Measurements from ENCODE around the gene CYP4F11.
"Not testable (repeated sequence)": the region's sequence is repeated elsewhere in the genome, so short reads cannot be mapped to it uniquely, and the experiment has no call there.

CYP4F11 gene, protein sequence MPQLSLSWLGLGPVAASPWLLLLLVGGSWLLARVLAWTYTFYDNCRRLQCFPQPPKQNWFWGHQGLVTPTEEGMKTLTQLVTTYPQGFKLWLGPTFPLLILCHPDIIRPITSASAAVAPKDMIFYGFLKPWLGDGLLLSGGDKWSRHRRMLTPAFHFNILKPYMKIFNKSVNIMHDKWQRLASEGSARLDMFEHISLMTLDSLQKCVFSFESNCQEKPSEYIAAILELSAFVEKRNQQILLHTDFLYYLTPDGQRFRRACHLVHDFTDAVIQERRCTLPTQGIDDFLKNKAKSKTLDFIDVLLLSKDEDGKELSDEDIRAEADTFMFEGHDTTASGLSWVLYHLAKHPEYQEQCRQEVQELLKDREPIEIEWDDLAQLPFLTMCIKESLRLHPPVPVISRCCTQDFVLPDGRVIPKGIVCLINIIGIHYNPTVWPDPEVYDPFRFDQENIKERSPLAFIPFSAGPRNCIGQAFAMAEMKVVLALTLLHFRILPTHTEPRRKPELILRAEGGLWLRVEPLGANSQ

DNA sequence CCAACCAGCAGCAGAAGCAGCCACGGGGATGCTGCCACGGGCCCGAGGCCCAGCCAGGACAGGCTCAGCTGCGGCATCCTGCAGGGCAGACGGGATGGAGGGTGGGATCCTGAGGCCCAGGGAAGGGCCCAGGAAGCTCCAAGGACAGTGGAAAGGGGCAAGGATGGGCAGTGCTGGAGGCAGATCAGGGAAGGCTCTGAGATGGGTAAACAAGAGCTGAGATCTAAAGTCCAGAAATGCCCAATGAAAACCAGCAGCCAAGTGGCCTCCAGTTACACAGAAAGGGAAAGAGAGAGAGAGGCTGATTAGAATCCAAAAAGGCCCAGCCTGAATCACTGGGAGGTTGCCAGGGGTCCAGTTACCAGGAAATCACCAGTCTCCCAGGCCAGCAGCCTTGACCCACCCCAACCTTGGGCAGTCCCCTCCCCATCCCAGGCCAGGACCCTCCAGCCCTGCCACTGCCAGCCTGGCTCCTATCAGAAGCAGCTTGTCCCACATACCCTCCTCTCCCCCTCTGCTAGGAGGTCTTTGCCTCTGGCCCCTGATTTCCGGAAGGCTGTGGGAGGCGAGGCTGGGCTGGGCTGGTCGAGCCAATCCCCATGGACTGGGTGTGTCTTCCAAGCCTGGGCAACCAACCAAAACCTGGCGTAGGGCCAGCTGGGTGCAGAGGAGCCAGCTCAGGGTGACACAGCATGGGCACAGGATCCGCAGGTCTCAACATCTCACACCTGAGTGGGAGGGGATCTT lies at the start of gene CYP4F11:
CYP4F11 (minus strand) TSS at position 198 of the 747 bp plus-strand sequence; CDS start at position 77, 121 bp downstream.
- Mint-ChIP-seq H3K9me3 (no peaks in the 10 kb centered on the region), H3K27me3 (peaks cover 46% of the 10 kb centered on the region), H3K27ac (no peak within 1 kb of the TSS), H3K4me3 (no peak within 1 kb of the TSS), H3K4me1 (ENCODE audit: low read depth) (no peaks in the 10 kb centered on the region), H3K36me3 (ENCODE audit: low read depth) (no peaks in the 10 kb centered on the region)
- intact Hi-C loops (cut with micrococcal nuclease), result no loop called here

DNA sequence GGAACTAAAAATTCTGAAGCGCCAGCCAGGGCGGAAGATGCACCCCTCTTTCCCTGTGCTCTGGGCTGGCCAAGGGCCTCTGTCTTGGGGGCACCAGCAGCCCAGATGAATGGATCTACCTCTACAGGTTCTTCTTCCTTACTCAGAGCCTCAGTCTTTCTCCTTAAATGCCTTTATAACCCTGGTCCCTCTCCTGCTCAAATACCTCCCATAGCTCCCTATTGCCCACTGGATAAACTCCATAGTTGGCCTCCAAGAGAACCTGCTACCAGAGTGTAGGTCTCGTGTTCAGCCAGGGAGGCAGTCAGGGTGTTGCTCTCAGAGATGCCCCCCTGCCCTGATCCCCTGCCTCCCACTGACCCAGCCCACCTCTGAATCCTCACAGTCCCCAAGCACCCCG lies 45.0 kb upstream of the CYP4F11 start:
- H3K36me3 Mint-ChIP-seq (ENCODE audit: low read depth), result no peaks in the 10 kb centered on the region

DNA sequence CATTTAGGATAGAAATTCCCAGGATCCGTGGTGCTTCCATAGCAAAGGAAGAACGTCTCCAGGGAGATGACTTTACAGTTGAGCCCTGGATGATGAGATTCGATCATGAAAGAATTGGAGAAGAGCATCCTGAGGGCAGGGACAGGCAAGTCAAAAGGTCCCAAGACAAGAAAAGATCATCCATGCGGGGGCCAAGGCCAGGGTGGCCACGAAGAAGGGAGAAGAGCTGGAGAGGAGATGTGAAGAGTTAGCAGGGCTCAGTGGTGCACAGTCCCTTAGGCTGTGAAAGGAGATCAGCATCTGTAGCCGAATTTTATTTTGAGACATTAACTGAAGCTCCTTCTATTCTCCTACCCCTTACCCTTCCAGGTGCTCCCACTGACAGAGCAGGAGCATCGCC lies 43.4 kb upstream of the CYP4F11 start:
- intact Hi-C loops (cut with micrococcal nuclease), result no loop called here
- peaks cover 12% of the 10 kb centered on the region for H3K9me3 Mint-ChIP-seq
- H3K4me1 Mint-ChIP-seq (ENCODE audit: low read depth), result peaks cover 9% of the 10 kb centered on the region
- H3K4me3 Mint-ChIP-seq, result no peak overlapping the region
- H3K27ac Mint-ChIP-seq, result no peak overlapping the region
- no peaks in the 10 kb centered on the region for H3K36me3 Mint-ChIP-seq (ENCODE audit: low read depth)
- H3K27me3 Mint-ChIP-seq, result peaks cover 14% of the 10 kb centered on the region

More for the DNA sequence above, 45.0 kb upstream of the CYP4F11 start:
- Mint-ChIP-seq H3K9me3 (peaks cover 20% of the 10 kb centered on the region), H3K27me3 (peaks cover 14% of the 10 kb centered on the region), H3K4me3 (no peak overlapping the region), H3K27ac (no peak overlapping the region), H3K4me1 (ENCODE audit: low read depth) (peaks cover 9% of the 10 kb centered on the region)
- intact Hi-C loops (cut with micrococcal nuclease), result no loop called here

DNA sequence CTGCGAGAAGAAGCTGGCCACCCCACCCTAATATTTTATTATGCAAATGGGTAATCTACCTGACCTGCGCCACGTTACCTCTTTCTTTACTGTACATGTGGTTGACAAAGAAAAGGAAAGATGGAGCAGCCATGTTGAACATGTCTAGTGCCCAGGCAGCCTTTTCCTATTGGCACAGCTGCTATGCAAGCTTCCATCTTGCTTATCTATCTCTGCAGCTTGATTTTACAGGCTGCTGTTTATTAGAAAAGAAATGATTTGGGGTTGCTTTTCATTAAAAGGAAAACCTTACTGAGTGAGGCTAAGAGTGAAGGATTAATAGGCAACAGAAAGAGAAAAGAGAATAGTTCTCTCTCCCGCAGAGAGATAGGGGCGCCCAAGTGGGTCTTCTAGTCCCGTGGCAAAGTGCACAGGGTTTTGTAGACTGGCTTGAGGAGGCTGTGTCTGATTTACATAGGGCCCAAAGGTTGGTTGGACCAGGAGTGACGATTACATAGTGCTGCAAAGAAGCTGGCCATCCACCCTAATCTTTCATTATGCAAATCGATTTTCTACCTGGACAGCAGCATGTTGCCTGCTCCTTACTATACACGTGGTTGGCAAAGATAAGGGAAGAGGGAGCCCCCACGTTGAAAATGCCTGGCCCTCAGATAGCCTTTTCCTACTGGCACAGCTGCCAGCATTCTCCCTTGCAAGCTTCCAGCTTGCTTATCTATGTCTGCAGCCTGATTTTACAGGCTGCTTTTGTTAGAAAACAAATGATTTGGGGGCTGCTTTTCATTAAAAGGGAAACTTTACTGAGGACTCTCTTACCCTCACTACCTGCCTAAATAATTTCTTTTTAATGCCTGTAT lies 42.7 kb upstream of the CYP4F11 start:
- intact Hi-C loops (cut with micrococcal nuclease), result no loop called here
- Mint-ChIP-seq H3K27ac (no peak overlapping the region), H3K27me3 (peaks cover 14% of the 10 kb centered on the region), H3K9me3 (peaks cover 7% of the 10 kb centered on the region), H3K4me3 (no peak overlapping the region), H3K4me1 (ENCODE audit: low read depth) (peaks cover 9% of the 10 kb centered on the region), H3K36me3 (ENCODE audit: low read depth) (no peaks in the 10 kb centered on the region)

DNA sequence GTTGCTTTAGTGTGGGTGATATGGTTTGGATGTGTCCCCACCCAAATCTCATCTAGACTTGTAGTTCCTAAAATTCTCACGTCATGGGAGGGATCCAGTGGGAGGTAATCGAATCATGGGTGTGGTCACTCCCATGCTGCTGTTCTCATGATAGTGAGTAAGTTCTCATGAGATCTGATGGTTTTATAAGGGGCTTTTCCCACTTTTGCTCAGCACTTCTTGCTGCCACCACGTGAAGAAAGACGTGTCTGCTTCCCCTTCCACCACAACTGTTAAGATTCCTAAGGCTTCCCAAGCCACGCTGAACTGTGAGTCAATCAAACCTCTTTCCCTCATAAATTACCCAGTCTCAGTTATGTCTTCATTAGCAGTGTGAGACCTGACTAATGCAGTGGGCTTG lies 40.5 kb upstream of the CYP4F11 start:
- intact Hi-C loops (cut with micrococcal nuclease), result no loop called here
- no peak overlapping the region for H3K27ac Mint-ChIP-seq
- no peaks in the 10 kb centered on the region for H3K9me3 Mint-ChIP-seq
- no peak overlapping the region for H3K4me3 Mint-ChIP-seq
- H3K27me3 Mint-ChIP-seq, result peaks cover 11% of the 10 kb centered on the region
- no peaks in the 10 kb centered on the region for H3K36me3 Mint-ChIP-seq (ENCODE audit: low read depth)
- peaks cover 9% of the 10 kb centered on the region for H3K4me1 Mint-ChIP-seq (ENCODE audit: low read depth)

DNA sequence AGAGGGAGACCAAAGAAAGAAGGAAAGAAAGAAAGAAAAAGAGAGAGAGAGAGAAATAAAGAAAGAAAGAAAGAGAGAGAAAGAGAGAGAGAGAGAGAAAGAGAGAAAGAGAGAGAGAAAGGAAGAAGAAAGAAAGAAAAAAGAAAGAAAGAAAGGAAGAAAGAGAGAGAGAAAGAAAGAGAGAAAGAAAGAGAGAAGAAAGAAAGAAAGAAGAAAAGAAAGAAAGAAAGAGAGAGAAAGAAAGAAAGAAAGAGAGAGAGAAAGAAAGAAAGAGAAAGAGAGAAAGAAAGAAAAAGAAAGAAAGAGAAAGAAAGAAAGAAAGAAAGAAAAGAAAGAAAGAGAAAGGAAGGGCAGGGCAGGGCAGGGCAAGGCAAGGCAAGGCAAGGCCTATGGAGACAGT lies 37.7 kb upstream of the CYP4F11 start:
- H3K27me3 Mint-ChIP-seq; H3K4me1 Mint-ChIP-seq (ENCODE audit: low read depth); intact Hi-C loops (cut with micrococcal nuclease); H3K4me3 Mint-ChIP-seq; H3K36me3 Mint-ChIP-seq (ENCODE audit: low read depth); H3K9me3 Mint-ChIP-seq; H3K27ac Mint-ChIP-seq: not testable (repeated sequence)

DNA sequence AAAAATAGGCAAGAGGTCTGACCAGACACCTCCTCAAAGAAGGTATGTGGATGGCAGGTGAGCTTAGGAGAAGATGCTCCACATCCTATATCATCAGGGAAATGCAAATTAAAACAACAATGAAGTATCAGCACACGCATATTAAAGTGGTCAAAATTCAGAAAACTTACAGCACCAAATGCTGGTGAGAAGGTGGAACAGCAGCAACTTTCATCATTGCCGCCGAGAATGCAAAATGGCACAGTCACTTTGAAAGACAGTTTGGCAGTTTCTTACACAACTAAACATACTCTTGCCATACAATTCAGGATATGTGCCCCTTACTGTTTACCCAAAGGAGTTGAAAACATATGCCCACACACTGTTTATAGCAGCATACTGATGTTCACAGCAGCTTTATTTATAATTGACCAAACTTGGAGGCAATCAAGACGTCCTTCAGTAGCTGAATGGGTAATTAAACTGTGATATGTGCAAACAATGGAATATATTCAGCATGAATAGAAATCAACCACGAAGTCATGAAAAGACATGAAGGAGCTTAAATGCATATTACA lies 37.0 kb upstream of the CYP4F11 start:
- intact Hi-C loops (cut with micrococcal nuclease), result no loop called here

DNA sequence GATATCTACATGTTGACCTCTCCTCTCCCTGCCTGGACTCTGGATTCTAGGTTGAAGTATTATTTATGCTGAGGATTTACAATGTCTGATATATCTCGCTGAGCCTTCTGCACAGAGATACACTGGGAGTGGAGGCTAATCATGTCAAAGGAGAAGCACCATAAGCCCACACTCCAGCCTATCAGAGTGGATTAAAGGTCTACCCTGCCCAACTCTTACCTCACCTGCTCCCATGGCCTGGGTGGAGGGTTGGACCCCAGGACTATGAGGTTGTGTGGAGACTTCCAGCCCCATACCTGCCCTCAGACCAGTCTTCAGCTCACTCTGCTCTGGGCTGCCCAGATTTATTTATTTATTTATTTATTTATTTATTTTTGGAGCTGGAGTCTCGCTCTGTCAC lies 29.9 kb upstream of the CYP4F11 start:
- Mint-ChIP-seq H3K4me1 (ENCODE audit: low read depth) (no peaks in the 10 kb centered on the region), H3K27me3 (peaks cover 3% of the 10 kb centered on the region), H3K9me3 (no peaks in the 10 kb centered on the region), H3K4me3 (no peak overlapping the region), H3K36me3 (ENCODE audit: low read depth) (no peaks in the 10 kb centered on the region), H3K27ac (no peak overlapping the region)
- intact Hi-C loops (cut with micrococcal nuclease), result no loop called here

More for the DNA sequence above, 37.0 kb upstream of the CYP4F11 start:
- H3K36me3 Mint-ChIP-seq (ENCODE audit: low read depth), result no peaks in the 10 kb centered on the region
- H3K4me3 Mint-ChIP-seq, result no peak overlapping the region
- no peaks in the 10 kb centered on the region for H3K27me3 Mint-ChIP-seq
- H3K27ac Mint-ChIP-seq, result no peak overlapping the region
- H3K4me1 Mint-ChIP-seq (ENCODE audit: low read depth), result peaks cover 9% of the 10 kb centered on the region
- no peaks in the 10 kb centered on the region for H3K9me3 Mint-ChIP-seq

DNA sequence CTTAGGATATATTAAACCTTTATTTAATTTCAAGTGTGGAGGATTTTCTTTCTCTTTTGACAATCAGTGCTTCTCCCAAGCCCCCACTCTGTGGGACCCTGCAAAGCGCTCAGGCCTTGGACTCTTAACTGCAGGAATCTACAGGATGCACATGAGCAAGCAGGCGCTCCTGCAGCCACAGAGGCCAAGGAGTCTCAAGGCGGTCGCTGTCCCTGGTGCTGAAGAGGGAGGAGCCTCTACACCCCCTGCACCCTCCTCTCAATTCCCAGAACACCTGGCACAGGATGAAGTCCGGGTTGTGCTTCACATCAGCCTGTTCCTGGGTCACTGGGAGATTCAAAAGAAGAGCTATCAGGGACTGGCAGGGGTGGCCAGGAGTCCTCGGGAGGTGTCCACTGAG lies 28.0 kb upstream of the CYP4F11 start:
- intact Hi-C loops (cut with micrococcal nuclease), result no loop called here
- Mint-ChIP-seq H3K27me3 (peaks cover 9% of the 10 kb centered on the region), H3K4me1 (ENCODE audit: low read depth) (no peaks in the 10 kb centered on the region), H3K27ac (no peak overlapping the region), H3K9me3 (no peaks in the 10 kb centered on the region), H3K4me3 (no peak overlapping the region), H3K36me3 (ENCODE audit: low read depth) (no peaks in the 10 kb centered on the region)

DNA sequence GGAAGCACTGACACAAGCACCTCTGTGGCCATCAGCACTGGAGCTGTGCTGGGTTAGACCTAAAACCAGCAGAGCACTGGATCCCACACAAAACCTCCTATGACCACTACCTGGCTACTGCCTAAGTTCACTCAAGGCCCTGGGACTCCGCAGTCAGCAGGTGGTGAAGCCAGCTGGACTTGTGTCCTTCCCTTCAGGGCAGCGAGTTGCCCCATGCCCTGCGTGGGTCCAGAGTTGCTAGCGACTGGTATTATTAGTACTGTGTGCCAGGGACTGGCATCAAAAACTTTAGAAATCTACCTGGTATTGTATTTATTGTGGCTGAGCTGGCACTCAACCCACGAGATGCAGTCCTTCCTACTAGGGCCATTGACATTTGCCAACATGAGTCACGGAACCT lies 20.5 kb upstream of the CYP4F11 start:
- Mint-ChIP-seq H3K36me3 (ENCODE audit: low read depth) (no peaks in the 10 kb centered on the region), H3K27me3 (peaks cover 27% of the 10 kb centered on the region), H3K27ac (no peak overlapping the region), H3K4me3 (no peak overlapping the region), H3K9me3 (no peaks in the 10 kb centered on the region), H3K4me1 (ENCODE audit: low read depth) (no peaks in the 10 kb centered on the region)
- intact Hi-C loops (cut with micrococcal nuclease), result no loop called here

DNA sequence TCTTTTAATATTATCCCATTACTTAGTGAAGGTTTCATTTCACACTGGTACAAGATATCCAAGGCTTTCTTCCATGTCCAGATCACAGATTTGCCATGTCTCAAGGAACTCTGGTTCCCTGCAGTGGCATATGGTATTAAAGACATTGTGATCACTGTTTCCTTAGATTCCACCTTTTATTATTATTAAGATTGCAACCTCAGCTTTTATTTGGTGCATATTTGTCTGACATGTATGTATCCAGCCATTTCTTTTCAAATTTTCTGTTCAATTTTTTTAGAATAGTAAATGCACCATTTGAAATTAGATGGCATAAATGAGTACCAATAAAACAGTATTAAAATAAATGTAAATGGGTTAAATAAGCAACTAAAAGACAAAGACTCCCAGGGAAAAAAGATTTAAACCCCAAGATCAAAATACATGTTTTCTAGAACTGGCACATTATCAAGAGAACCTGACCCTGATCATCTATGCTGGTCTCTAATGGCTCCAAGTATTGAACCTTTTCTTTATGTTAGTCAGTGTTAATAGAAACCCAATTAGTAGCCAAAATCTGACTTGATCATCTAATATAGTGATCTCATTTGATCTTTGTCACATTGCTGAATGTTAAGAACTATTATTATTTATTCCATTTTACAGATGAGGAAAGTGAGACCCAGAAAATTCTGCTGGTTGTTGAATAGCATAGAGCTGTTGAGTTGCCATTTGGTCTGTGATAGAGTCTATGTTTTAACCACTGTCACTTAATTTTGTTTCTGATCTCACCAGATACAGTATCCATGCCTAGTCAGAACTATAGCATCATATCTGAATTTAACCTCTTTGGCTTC lies 14.1 kb upstream of the CYP4F11 start, which contains the start of gene OR10H4:
OR10H4 (plus strand) TSS at position 786 of the 836 bp plus-strand sequence; CDS start at position 786, 0 bp downstream.
- Mint-ChIP-seq H3K36me3 (ENCODE audit: low read depth) (no peaks in the 10 kb centered on the region), H3K4me1 (ENCODE audit: low read depth) (no peaks in the 10 kb centered on the region), H3K27me3 (peaks cover 21% of the 10 kb centered on the region), H3K4me3 (no peak within 1 kb of the TSS), H3K27ac (no peak within 1 kb of the TSS), H3K9me3 (peaks cover 29% of the 10 kb centered on the region)
- intact Hi-C loops (cut with micrococcal nuclease), result no loop called here

DNA sequence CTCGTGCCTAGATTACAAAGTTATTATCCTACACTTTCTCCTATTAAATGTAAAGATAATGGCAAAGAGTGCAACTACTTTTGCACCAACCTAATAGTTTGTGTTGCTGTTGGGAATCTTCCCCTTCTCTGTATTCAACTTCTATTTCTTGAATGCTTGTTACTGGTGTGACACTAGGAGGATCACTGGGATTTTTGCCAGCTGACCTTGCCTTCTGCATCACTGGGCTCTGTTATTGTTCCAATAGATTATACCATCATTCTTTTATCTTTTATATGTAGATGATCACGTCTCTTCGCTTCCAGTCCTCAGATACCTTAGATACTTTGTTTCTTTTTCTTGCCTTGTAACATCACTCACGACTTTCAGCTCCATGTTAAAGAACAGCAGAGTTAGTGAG lies 11.0 kb upstream of the CYP4F11 start:
- Mint-ChIP-seq H3K27ac (no peak overlapping the region), H3K36me3 (ENCODE audit: low read depth) (no peaks in the 10 kb centered on the region), H3K27me3 (peaks cover 26% of the 10 kb centered on the region), H3K4me3 (no peak overlapping the region), H3K4me1 (ENCODE audit: low read depth) (no peaks in the 10 kb centered on the region), H3K9me3 (peaks cover 29% of the 10 kb centered on the region)
- intact Hi-C loops (cut with micrococcal nuclease), result no loop called here

DNA sequence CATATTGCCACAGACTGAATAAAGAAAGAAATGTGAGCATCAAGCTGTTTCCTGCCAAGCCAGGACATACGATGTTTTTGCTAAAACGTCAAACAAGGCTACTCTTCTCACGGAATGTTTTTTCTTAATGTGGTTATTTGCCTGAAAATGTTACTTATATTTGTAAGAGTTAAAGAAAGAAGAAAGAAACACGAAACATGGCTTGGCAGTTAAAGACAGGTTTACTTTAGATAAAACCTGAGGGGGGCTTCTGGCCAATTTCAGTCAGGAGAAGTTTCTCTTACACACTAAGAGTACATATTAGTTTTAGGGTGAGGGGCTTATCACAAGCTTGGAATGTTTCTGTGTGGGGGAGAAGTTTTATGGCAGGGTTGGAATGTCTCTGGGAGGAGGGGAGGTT lies 10.1 kb upstream of the CYP4F11 start:
- peaks cover 29% of the 10 kb centered on the region for H3K27me3 Mint-ChIP-seq
- H3K4me3 Mint-ChIP-seq, result no peak overlapping the region
- H3K36me3 Mint-ChIP-seq (ENCODE audit: low read depth), result no peaks in the 10 kb centered on the region
- intact Hi-C loops (cut with micrococcal nuclease), result no loop called here
- H3K4me1 Mint-ChIP-seq (ENCODE audit: low read depth), result no peaks in the 10 kb centered on the region
- H3K27ac Mint-ChIP-seq, result no peak overlapping the region
- peaks cover 26% of the 10 kb centered on the region for H3K9me3 Mint-ChIP-seq

Measured in dendritic cell treated with granulocyte-macrophage colony-stimulating factor and Interleukin-4, amounts not matched to agents 40 ng/mL and 50 ng/mL, for 4 days (primary cell).